ENCODE results near the gene PPM1A. TPM values are rescaled to one million over a fixed set of nuclear protein-coding genes. Genes with fewer than 3 reads are reported as not detected.
A peak's percentile ranks its signal among the peaks of the same experiment; 100 is the strongest.

The PPM1A gene
- polyA plus RNA-seq, 1 donor, result 70.8 TPM

GRCh38 chr14:60226298-60226697, 22.7 kb upstream of the PPM1A start:
- no peak for DNase-seq (ENCODE audit: low read depth)

DNA sequence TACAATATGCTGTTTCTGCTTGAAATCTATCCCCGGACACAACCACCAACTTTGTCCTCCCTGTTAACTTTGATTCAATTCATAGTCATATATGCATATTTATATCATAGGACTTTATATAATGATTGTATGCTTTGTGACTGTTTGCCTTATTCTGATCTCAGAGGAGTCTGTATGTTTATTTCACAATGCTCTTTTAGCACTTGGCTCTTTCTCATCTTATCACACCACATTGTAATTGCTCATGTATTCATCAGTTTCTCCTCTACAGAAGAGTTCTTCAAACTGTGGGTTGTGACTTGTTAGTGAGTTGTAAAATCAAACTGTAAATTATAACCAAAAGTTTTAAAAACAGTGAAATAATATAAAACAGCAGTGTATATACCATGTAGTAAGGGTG, 21.7 kb upstream of the PPM1A start:
- no peak for DNase-seq (ENCODE audit: low read depth)

- no peak for DNase-seq (ENCODE audit: low read depth)
These were observed 19.4 kb upstream of the PPM1A start for GRCh38 chr14:60229614-60230013.

- no peak for DNase-seq (ENCODE audit: low read depth)
These were observed 16.8 kb upstream of the PPM1A start for GRCh38 chr14:60232185-60232584.

DNA sequence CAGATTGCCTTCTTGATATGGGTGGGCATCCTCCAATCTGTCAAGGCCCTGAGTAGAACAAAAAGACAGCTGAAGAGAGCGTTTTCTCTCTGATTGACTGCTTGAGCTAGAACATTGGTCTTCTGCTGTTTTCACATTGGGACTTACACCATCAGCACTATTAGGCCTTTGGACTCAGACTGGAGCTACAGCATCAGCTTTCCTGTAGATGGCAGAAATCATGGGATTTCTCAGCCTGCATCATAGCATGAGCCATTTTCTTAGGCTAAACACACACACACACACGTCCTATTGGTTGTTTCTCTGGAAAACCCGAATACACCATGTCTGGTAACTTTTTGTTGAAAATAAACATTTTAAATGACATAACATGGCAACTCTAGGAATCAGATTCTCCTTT, 15.8 kb upstream of the PPM1A start:
- no peak for DNase-seq (ENCODE audit: low read depth)

DNA sequence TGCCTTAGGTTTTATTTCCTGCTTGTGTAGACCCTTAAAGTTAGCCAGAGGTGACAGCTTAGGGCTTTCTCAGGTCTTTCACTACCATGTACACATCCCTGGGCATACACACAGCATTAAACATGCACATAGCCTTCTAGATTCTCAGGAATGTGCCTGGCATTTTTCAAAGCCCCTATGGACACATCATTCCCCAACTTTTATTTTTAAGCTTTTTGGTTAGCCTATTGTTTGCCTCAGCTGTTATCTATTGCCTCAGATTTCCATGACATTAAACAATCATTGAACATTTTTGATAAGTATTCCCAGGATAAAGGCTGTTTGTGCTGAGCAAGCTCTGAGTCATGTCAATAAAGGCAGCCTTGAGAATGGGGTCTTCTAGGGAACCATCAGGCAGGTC, 15.1 kb upstream of the PPM1A start:
- DNase-seq (ENCODE audit: low read depth), result no peak

DNA sequence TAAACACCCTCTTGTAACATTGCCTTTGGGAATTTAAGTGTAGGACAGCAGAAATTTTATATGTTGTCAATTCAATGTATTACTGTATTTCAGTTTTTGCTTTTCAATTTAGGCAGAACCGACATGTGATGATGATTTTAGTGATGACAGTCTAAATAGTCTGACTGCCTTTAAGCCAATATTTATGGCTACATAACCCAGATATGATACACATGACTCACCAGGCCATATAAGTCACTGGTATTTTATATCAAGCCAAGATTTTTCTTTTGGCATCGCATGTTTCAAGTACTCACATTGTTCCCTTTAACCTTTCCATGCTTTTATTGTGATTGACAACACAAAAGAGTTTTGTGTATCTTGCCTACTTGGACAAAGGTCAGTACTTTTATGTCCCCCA, 13.6 kb upstream of the PPM1A start:
- DNase-seq (ENCODE audit: low read depth), result no peak

DNA sequence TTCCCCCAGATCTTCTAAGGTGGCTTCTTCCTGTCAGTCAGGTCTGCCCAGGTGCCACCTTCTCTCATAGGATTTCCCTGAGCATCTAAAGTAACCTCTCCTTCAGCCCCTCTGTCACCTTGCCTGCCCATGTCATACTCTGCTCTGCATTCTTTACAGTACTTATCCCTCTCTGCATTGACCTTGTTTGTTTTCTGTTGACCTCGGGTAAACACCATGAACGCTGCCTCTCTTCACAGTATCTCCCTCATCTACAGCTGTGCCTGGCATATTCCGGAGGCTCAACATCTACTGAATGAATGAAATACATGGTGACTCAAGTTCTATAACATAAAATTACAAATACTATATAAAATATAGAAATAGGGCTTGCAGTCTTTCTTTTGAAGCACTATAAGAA, 10.1 kb upstream of the PPM1A start:
- DNase-seq (ENCODE audit: low read depth), result no peak

- no peak for DNase-seq (ENCODE audit: low read depth)
These were observed 8.7 kb upstream of the PPM1A start for GRCh38 chr14:60240139-60240856.

DNA sequence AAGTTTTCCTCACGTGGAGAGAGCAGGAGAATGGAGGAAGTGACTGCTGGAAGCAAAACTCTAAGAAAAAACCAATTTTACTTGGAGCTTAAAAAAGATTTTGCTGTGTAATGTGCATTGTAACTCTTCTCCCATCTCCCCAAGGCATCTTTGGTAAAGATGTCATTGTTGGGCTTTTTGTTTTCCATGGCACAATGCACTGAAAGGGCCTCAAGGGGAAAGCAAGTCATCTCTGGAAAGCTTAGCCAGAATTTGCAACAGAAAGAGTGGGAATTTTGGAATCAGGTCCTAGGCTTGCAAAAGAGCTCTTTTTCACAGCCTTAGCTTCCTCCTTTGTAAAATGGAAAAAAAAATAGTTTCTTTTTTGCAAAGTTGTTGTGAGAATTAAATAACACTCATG, 7.9 kb upstream of the PPM1A start:
- no peak for DNase-seq (ENCODE audit: low read depth)

DNA sequence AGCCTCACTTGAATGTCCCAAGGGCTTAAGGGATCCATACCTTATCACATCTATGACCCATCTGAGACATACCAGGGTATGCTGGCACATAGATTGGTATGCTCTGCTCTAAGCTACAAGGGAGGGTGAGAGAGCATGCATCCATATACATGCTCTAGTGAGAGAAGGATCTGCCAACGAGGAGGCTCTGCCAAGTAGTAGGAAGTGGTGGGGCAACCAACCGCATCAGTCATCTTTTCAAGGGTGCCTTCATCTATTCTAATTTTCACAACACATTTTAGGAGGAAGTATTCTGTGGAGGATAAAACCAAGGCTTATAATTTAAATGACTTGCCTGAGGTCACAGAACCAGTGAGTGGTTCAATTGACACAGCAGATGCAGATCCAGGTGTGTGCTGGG, 6.6 kb upstream of the PPM1A start:
- no peak for DNase-seq (ENCODE audit: low read depth)

GRCh38 chr14:60245380-60246177, 3.4 kb upstream of the PPM1A start:
- no peak for DNase-seq (ENCODE audit: low read depth)

GRCh38 chr14:60247994-60248696, 876 bp upstream of the PPM1A start:
- DNase-seq (ENCODE audit: low read depth), result peak; percentile 93

DNA sequence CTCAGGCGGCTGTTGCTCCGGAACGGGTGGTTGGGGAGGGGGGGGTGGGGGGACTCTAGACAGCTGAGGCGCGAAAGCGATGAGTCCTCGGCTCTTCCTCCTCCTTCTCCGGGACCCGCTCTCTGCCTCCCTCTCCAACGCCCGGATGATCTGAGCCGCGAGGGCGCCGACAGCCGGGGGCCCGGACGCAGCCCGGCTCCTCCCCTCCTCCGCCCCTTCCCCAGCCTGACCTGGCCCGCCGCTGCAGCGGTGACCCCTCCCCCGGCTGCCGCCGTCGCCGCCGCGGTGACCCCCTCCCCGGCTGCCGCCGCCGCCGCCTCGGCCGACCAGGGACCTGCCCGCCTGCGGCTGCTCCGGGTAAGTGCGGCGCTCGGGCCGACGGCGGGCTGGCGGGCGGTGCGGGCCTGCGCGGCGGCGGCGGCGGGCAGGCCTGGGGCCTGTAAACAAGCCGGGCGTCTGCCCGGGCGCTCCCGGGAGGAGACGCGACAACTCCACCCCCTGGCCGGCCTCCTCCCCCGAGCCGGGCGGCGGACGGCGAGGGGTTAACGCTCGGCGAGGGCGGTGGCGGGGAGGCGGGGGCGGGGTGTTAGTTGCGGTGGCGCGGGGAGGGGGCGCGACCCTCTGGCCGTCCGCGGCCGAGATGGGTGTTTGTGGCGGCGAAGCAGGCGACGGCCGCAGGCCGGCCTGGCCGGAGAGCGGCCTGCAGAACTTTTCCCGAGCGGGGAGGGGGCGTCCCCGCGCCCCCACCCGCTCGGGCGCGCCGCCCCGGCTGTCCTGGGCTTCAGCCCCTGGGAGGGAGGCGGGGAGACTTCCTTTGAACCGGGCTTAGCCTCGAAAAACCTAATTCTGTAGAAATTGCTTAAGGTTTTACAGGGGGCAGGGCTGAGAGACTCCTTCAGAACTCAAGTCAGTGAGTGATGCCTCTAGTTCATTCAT, 568 bp downstream of the PPM1A start:
- DNase-seq (ENCODE audit: low read depth), result peak; percentile 48

- peak; percentile 6 for DNase-seq (ENCODE audit: low read depth)
These were observed 1.4 kb downstream of the PPM1A start for GRCh38 chr14:60250257-60251035.

GRCh38 chr14:60251877-60252276, 2.9 kb downstream of the PPM1A start:
- DNase-seq (ENCODE audit: low read depth), result no peak

- no peak for DNase-seq (ENCODE audit: low read depth)
These were observed 3.6 kb downstream of the PPM1A start for GRCh38 chr14:60252630-60253029.

DNA sequence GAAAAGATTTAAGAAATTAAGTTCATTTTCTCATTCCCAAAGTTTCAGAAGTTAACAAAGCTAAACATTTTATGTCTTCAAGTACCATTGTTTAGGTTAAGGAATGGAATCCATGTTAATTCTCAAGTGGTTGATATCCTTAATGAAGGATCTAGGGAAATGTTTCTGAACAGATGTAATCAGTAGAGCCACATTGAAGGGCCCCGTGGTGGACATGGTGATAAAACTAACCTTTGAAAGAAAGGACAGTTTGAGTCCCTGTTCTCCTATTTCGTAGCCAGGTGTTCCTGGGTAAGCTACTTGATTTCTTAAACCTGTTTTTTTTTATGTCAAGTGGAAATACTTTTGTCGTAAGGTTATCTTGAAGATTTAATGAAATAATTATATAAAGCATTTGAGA, 4.6 kb downstream of the PPM1A start:
- no peak for DNase-seq (ENCODE audit: low read depth)

DNA sequence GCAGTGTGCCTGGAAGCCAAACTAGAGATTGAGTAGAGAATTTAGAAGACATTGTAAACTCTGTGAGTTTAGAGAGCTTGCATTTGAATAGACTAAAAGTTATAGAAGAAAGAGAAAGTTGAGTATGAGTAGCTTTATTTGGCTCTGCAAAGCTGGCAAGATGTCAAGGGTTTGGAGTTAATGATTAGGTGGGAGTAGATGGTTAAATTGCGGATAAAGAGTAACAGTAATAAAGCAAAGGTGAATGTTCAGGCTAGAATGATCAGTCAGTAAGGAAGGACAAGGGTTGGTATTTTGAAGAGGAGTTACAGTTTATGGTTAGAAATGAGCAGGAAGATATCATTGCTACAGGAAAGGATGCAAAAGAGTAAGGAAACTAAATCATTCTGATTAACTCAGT, 5.2 kb downstream of the PPM1A start:
- DNase-seq (ENCODE audit: low read depth), result no peak

- DNase-seq (ENCODE audit: low read depth), result no peak
These were observed 8.8 kb downstream of the PPM1A start for GRCh38 chr14:60257865-60258264.

DNA sequence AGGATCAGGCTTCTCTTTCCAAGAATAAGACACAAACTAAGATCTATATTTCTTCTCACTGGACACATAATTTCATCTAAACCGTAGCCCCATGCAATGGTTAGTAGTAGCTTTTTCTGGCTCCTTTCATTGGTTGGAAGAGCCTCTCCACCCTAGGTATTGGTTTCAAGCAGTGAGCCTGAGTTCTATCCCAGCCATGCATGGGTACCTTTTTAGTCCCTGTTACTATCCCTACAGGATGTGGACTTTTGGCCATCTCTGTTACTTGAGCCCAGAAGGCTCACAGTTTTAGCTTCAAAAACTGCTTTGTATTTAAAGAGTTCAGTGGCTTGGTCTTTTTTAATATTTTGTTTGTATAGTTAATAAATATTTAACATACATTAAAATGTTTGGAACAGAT, 16.1 kb downstream of the PPM1A start:
- DNase-seq (ENCODE audit: low read depth), result no peak

Data from forelimb muscle (tissue), 1 donor.